VCaP (cell line): ENCODE measurements around the gene SLC39A13.

Experiments
- H3K27ac ChIP-seq: fragments of 450-650 bp; 2 replicates; pipeline ENCODE4 v1.5.1; 2017
- CTCF ChIP-seq: fragments of 450-650 bp; conservative IDR thresholded peaks from 2 replicates; pipeline ENCODE4 v1.5.1; 2017; ENCODE audit warnings: mild to moderate bottlenecking, moderate library complexity

SLC39A13 gene

GRCh38 chr11:47406896-47407745, 1.3 kb upstream of the SLC39A13 start:
- TF ChIP-seq CTCF = no peak
- peak overlapping the region; percentile 83 for H3K27ac ChIP-seq

DNA sequence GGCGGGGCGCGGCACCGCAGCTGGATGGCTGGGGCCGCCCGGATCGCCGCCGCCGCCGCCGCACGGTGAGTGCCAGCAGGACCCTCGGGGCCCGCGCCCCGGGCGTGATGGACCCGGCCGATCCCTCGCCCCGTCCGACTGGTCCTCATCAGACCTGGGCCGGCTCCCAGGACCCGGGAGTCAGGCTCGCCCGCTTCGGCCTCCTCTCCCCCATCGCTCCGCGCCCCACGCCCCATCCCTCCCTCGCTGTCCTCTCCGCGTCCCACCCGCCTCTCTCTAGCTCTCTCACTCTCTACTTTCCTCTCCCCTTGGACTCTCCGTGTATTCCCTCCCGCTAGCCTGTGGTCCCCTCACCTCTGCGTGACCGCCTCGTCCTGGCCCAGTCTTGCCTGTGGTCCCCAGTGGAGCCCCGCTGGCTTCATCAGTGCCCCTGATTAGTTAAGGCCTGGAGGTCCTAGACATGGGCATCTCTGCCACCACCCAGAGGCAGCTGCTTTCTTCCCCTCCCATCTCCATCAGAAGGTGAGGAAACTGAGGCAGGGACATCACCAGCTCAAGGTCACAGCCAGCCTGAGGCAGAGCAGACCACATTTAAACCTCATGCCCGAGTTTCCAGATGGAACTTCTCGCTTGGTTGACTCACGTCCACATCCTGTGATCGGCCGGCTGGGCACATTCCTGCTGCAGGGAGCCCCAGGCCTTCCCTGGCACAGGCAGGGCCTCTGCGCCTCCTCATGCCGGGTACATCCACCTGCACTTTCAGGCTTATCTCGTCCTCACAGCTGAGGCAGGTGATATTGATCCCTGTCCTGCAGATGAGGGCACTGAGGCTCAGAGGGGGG, 429 bp downstream of the SLC39A13 start:
- H3K27ac ChIP-seq = peak overlapping the region; percentile 83
- no peak for TF ChIP-seq CTCF

GRCh38 chr11:47409440-47410369, 1.3 kb downstream of the SLC39A13 start:
- no peak overlapping the region; the same call in 1 of the 2 replicates for H3K27ac ChIP-seq
- no peak for TF ChIP-seq CTCF

GRCh38 chr11:47410370-47411264, 2.2 kb downstream of the SLC39A13 start:
- no peak for TF ChIP-seq CTCF

GRCh38 chr11:47411884-47412746, 3.7 kb downstream of the SLC39A13 start:
- TF ChIP-seq CTCF = peak; percentile 66

More at GRCh38 chr11:47410370-47411264, 2.2 kb downstream of the SLC39A13 start:
- H3K27ac ChIP-seq = no peak overlapping the region

GRCh38 chr11:47413351-47413750, 5.0 kb downstream of the SLC39A13 start:
- no peak for TF ChIP-seq CTCF

More at GRCh38 chr11:47411884-47412746, 3.7 kb downstream of the SLC39A13 start:
- H3K27ac ChIP-seq = no peak overlapping the region

More at GRCh38 chr11:47413351-47413750, 5.0 kb downstream of the SLC39A13 start:
- no peak overlapping the region for H3K27ac ChIP-seq
